GM21423 (cell line): ENCODE measurements around the gene MID2.
"Not testable (repeated sequence)": the region's sequence is repeated elsewhere in the genome, so short reads cannot be mapped to it uniquely, and the experiment has no call there.

Experiments used
- ATAC-seq: cut with Tn5 transposase; IDR thresholded peaks from one replicate; pipeline ENCODE4 v1.9.1; 2021; ENCODE audit warnings: mild to moderate bottlenecking, moderate library complexity; ENCODE audit not compliant: unreplicated experiment

Gene MID2

DNA sequence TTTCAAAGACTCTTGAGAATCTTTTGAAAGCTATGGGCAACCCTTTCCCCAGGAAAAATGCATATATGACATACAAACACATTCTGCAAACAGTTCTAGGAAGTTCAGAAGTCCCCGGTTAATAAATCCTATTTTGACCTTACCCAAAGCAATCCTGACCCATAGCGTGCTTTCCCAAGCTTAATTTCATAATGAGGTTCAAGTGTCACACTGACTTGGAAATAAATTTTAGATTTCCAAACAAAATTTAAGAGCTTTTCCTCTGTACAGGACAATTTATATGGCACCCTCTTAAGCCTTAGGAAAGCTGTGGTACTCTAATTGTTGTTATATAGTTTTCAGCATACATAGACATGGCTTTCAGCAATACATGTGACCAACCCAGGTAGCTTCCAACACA is 11.3 kb downstream of the MID2 start:
- ATAC-seq, result no peak

DNA sequence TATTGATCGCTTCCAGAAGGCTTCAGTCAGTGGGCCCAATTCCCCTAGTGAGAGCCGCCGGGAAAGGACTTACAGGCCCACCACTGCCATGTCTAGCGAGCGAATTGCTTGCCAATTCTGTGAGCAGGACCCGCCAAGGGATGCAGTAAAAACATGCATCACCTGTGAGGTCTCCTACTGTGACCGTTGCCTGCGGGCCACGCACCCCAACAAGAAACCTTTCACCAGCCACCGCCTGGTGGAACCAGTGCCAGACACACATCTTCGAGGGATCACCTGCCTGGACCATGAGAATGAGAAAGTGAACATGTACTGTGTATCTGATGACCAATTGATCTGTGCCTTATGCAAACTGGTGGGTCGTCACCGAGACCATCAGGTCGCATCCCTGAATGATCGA is 15.3 kb downstream of the MID2 start:
- no peak for ATAC-seq

DNA sequence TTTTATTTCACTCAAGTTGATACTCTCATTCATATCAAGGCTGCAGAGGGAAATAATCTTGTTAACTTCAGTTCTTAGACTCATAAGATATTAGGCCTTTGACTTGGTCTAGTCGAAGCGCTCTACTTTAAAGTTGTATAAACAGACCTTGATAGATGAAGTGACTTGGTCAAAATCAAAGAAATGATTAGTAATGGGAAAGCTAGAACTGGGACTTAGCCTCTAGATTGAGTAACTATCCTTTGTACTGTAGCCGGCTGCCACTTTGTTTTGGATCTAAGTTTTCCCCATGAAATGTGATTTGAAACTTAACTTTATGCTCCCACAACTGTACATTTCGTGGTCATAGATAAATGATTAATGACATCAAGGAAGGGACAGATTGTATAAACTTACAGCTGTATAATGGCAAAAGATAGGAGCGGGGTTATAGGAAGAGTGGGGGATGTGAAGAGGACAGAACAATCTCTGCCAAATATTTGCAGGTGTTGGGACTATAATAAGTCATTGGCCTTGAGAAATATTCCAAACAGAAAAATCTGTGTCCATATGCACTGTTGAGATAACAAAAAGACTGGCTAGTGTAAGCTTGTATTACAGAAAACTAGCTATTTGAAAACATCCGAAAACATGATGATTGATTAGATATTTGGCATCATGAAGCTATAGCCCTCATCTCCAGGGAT is 17.2 kb downstream of the MID2 start:
- no peak for ATAC-seq

DNA sequence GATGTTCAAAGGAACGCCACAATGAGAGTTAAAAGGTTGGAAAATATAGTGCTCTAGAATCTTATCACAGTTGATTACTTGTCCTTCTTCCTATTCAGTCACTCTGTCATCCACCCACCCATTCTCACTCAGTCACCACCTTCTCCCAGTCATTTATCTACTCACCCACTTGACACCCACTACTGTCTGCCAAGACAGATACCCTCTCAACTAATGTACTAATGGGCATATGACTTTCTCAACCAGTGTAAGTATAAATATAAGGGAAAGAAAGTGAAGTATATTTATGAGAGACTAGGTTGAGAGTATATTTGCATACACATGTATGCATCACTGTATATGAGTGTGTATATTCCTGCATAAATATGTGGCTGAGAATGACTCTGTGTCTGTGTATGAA is 20.0 kb downstream of the MID2 start:
- ATAC-seq, result no peak

DNA sequence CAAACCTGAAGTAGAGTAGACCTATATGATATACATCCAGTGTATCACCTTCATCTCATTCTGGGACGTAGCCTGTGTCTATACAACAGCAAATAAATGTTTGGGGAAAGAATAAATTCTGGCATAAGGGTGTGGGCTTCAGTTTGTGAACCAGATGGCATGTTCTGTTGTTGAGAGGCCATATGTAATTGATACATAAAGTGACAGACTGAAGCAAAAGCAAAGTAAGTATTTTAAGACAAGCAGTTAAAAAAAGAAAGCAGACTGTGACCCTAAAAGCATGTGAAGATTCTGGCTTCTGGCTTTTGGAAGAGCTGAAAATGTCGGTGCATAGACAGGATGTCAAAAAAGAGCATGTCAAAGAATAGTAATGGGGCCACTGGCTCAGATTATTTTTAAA is 22.9 kb downstream of the MID2 start:
- no peak for ATAC-seq

DNA sequence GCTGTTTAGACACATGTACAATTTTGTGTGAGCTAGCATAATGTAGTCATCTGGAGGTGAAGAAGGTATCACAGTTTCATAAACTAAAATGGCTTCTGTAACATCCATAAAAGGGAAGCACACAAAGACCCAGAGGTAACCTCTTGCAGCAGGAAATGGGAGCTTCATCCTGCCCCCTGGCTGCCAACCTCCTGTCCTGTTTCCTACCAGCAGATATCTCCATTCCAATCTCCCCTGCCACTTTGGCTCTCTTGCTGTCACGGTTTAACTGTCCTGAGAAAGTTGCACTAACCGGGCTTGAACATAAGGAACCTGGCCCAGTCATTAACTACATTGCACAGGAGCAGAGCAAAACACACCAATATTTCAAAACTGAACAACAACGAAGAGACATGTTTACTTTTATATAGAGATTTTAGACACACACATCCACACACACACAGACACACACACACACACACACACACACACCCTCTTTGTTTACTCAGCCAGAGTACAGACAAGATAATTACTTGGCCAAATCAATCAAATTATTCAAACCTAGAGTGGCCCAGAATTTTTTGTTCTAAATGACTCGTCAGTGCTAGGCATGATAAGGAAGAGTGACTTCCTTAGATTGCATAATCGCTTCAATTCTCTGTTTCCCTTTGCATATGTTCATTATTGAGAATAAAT is 24.2 kb downstream of the MID2 start:
- no peak for ATAC-seq

DNA sequence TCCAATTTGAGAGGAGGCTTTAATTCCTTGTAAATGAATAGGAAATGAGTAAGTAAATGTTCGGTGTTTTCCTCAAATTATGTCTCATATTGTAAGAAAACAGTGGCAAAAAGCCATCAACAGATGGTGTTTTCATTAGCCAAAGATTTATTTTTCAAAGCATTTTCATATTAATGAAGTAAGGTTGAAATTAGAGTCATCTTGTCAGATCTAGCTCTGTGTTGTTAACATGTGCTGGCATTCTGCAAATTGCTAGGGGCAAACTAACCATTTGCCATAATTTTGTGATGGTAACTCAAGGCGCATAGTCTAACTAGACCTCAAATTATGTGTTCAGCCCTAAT is 24.7 kb downstream of the MID2 start:
- ATAC-seq, result no peak

DNA sequence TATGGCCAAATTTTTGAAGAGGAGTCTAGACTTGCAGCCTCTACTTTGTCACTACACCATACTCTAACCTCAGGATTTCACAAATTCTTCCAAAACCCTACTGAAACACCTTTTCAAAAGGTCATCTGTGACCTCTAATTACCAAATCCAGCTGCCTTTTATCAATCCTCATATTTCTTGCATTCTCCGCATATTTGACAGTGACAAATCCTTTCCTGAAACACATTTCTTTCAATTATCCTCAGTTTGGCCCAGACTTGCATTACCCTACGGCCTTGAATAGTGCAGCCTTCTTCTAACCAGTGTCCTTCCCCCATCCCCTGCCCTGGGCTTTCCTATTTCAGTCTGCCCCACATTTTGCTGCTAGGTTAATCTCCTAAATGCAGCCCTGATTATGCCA is 25.5 kb downstream of the MID2 start:
- no peak for ATAC-seq

DNA sequence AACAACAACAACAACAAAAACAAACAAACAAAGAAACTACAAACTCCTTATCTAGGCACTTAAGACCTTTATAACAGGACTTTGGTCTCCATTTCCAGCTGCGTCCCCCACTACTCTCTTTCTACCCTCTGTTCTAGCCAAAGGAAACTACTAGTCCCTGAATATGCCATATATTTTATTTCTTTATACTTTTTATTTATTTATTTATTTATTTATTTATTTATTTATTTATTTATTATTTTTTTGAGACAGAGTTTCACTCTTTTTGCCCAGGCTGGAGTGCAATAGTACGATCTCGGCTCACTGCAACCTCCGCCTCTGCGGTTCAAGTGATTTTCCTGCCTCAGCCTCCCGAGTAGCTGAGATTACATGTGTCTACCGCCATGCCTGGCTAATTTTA is 26.0 kb downstream of the MID2 start:
- not testable (repeated sequence) for ATAC-seq

DNA sequence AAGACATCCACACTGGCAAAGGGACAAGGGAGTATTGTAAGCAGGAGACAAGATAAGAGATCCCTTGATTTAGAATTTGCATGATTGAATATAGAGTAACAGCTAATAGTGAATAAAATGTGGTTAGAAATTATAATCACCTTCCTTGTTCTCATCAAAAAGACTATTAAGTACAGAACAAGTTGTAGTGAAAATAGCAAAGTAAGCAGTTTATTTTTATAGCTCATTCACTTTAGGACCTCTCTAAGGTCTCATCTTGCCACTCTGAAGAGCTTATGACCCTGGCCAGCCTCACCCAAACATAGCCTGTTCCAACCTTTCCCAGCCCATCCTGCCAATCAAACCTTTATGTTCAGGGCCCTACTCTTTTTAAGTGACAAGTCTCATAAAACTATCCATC is 30.6 kb downstream of the MID2 start:
- no peak for ATAC-seq

DNA sequence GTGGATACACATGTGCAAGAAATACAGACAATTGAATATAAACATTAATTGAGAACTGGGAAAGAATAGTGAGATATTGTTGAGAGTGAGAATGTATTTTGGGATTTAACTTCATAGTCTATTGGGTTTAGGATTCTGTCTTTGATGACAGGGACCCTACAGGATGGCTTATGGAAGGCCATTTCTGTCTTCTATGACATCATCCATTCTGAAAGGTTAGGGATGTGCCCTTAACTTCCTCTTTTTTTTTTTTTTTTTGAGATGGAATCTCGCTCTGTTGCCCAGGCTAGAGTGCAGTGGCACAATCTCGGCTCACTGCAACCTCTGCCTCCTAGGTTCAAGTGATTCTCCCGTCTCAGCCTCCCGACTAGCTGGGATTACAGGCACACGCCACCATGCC is 31.4 kb downstream of the MID2 start:
- ATAC-seq, result not testable (repeated sequence)

DNA sequence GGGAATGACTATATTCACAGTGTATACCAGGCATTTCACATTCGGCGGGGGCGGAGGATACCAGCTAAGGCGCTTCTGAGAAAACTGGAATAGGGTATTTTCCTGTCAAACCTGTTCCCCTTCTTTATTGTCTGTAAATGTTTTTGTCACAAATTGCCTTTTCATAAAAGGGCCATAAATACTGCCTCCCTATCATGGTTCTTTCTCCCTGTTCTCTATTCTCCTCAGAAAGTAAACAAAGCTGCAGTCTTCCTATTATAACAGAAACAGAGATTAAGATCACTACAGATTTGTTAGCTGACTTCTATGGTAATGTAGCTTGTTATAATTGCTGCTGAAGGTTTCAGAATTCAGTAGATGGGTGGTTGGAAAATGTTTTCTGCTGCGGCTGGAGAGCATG is 32.2 kb downstream of the MID2 start:
- ATAC-seq, result no peak

DNA sequence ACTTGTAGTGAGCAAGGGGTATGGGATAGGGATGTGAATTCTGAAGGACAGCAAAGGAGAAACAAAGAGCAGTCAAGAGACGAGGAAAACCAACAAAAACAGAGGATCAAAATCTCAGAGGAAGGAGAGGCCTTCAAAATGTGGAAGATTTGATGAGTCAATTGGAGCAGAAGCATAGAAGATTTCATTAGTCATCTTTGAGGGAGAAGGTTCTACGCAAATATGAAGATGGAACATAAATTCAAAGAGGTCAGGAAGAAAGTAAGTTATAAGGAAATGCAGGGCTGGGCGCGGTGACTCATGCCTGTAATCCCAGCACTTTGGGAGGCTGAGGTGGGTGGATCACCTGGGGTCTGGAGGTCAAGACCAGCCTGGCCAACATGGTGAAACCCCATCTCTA is 35.4 kb downstream of the MID2 start:
- ATAC-seq, result no peak

DNA sequence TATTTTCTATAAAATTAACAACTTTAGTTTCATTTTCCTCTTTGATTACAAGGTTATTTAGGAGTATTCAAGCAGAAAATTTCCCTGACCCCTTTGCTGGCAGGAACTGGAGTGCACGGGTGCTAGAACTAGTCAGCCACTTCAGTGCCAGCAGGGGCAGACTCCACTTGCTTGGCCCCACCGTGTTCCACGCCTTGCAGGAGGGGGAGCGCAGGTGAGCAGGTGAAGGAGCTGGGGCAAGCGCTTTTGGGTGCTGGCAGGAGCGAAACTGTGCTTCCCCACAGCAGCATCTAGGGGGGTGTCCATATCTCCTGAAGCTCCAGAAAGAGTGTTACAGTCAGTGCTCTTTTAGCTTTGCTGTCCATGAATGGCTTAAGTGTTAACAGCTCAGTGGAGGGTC is 45.5 kb downstream of the MID2 start:
- no peak for ATAC-seq

DNA sequence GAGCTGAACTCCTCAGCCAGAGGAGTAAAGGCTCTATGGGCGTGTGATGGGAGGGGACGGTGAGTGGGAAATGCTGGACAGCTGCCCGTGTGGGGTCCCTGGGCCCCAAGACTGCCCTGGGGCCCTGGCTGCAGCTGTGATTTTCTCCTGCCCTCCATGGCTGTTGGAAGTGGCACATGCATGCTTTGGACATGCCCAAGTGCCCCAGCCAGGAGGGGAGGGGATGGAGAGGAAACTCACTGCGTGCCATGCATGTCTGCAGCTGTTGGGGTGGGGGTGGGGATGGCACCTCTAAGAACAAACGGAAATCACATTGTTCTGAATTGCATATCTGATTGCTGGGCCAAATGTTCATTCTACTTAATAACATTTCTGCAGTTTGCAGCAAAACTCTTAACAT is 52.4 kb downstream of the MID2 start:
- ATAC-seq, result no peak

DNA sequence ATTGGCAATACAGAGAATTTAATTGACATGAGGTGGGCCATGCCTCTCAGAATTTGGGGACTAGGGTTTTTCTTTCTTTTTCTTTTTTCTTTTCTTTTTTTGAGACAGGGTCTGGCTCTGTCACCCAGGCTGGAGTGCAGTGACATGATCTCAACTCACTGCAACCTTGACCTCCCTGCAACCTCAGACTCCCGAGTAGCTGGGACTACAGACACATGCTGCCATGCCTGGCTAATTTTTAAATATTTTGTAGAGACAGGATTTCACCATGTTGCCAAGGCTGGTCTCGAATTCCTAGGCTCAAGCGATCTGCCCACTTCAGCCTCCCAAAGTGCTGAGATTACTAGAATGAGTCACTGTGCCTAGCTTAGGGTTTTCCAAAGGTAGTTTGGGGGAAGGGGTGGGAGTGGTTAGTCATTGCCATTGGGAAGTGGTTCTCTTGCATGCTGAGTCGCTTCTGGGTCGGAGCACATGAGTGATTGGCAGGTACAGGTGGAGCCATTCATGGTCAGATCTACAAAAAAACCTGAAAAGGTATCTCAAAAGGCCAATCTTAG is 54.5 kb downstream of the MID2 start:
- ATAC-seq, result no peak

DNA sequence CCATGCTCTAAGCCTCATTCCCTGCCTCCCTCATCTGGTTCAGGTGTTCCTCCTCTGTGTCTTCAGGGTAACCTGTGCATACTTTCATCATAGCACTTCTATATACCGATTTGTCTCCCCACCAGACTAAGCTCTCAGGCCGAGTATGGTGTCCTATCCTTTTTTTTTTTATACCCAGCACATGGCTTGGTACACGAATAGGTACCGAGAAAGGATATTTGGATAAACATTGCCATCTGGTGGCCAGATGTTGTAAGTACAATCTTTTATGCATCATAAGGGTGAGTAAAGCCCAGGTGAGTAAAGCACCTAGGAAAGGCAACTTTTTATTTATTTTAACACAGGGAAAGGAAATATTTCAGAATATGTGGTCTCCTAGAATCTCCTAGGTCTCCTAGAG is 68.4 kb downstream of the MID2 start:
- peak; percentile 56 for ATAC-seq

DNA sequence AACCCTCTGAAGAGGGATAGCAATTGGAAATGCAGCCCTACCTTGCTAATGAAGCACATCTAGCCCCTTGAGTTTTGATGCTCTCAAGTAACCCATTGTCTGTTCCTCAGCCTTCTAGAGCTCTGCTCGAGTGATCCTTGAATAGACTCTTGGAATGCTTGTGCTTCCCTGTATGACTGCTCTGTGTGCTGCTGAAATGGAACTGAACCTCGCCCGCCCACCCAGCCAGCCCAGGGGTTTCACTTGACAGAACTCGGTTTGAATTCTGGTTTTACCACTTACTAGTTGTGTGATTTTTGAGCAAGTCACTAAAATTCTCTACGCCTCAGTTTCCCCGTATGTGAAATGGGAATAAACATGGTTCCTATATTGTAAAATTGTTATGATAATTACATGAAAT is 77.1 kb downstream of the MID2 start:
- ATAC-seq, result no peak

DNA sequence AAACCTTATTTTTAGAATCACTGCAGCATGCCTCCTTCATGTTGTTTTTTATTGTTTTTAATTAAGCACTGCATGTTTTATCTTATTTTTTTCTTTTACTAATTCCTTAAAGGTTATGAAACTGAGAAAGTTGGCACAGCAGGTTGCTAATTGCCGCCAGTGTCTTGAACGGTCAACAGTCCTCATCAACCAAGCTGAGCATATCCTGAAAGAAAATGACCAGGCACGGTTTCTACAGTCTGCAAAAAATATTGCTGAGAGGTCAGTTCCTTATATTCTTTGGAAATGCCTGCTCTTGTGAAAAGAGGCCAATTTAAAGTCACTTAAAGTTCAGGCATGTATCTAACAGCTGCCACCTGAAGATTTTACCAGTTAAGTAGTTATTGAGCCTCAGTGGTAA is 79.7 kb downstream of the MID2 start:
- no peak for ATAC-seq

DNA sequence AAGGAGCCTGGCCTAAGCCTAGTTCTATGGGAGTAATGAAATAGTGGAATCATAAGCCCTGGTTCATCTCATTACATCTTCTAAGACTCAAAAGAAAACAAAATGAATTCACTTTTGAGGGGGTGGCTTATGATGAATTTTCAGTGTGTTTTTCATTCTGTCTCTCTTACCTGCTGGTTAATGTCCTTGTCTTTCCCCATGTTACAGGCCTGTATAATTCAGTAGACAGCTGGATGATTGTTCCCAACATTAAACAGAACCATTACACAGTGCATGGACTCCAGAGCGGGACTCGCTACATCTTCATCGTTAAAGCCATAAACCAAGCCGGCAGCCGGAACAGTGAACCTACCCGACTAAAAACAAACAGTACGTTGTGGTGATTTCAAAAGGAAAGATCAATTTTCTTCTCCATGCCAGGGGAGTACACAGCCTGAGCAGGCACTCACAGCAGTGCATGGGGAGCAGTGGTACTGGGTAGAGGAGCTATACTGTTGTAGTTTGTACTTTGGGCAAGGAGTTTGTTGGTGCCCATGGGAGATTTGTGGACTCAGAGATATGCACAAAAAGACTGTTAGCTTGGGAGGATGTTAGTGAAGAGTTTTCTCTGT is 98.6 kb downstream of the MID2 start:
- no peak for ATAC-seq

DNA sequence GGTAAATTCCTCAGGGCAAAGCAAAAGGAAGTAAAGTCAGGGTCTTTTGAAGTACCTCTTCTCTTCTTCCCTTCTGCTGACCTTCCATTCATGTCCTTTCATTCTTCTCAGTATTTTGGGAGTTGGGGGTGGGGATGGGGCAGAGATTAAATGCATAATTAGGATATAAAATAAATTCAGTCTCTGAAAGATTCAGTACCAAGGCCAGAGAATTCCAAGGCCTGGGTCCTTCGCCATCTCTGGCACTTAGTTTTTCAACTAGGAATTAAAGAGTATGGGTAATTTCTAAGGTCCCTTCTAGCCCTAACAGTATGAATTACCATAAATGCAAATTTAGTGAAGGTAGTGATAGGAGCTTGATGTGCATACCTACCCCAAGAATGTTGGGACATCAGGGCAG is 108.6 kb downstream of the MID2 start:
- no peak for ATAC-seq

DNA sequence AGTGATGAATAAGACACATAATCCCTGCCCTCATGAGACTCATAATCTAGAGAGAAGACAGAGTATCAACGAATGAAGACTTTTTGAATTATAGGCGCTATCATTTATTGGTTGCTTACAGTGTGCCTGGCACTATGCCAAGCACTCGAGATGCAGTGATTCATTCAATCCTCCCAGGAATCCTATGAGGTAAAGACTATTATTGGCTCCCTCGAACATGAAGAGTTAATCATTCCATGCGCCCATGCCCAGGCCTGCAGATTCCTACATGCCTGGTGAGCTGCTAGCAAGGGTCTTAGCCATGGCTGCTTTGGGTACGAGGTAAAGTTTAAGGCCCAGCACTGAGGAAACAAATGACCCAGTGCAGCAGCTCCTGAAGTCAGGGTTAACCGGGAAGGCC is 109.5 kb downstream of the MID2 start:
- ATAC-seq, result no peak
